SW 1271 (cell line): ENCODE measurements around the gene COMP.

Source experiments
- DNase-seq, 2 experiments: peaks; one replicate each; lab custom pipeline; 2025; lab: John Stamatoyannopoulos, UW

Gene COMP

DNA sequence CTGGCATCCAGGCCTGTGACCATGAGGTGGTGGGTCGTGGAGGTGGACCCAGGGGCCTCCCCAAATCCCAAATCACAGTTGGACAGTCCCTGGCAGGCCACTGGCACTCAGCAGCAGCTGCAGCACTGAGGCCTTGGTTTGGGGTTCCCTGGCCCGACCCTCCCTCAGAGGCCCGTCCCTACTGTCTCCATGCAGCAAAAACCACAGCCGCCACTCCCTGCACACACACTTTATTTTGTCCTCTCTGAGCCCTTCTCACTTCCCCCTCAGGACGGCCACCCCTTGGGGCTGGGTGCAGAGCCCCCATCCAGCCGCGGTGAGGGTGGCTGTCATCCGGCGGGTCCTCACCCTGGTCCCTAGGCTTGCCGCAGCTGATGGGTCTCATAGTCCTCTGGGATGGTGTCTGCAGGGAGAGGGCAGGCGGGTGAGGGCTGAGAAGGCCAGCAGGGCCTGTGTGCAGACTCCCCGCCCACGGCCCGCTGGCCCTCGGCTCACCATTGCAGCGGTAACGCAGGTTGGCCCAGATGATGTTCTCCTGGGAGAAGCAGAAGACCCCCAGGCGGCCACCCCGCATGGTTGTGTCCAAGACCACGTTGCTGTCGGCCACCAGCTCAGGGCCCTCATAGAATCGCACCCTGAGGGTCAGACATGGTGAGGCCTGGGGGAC lies 8.4 kb downstream of the COMP start:
- no peak for DNase-seq

DNA sequence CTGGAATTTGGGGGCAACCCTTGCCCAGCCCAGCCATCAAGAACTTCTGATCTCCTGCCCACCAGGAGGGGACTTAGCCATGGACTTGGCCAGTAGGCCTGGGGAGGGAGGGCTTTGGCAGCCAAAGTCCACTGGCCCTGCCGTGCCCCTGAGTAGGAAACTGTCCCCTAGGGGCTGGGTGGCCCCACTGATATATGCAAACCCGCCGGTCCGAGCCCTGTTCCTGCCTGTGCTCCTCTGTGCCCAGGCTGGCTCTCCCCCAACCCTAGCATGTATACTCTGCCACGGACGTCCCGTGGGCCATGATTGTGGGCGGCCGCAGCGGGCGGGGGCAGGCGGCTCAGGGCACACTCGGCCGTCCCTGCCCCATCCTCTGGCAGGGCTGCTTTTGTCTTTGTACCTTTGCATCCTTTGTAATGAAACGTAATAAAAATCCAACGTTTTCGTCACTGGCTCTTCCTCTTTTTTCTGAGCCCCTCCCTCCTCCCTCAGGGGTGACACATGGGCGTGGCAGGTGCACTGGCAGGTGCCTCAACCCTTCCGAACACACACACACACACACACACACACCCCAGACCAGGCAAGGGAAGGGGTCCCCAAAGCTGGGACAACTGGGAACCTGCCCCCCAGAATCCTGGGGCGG lies 9.1 kb downstream of the COMP start:
- no peak for DNase-seq

DNA sequence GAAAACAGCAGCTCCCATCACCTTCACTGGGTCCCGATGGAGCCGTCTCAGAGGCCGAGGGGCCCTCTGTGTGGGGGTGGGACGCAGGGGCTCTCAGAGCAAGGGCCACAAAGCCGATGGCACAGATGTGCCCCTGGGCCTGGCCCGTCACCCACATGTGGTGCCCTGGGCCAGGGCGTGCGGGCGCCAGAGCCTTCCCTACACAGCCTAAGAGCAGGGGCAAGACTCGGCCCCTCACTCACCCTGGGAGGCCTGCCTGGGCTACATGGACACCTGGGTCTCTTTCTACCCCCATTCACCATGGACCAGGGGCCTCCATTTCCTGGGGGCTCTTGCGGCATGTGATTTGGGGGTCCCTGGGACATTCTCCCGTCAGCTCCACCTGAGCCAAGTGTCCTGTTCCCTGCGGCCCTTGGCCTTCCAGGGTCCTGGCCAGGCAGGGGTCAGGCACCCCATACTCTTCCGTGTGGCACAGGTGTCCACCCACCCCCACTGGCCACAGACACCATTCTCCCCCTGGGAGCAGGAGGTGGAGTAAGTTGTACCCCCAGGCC lies 10.0 kb downstream of the COMP start:
- DNase-seq = no peak

DNA sequence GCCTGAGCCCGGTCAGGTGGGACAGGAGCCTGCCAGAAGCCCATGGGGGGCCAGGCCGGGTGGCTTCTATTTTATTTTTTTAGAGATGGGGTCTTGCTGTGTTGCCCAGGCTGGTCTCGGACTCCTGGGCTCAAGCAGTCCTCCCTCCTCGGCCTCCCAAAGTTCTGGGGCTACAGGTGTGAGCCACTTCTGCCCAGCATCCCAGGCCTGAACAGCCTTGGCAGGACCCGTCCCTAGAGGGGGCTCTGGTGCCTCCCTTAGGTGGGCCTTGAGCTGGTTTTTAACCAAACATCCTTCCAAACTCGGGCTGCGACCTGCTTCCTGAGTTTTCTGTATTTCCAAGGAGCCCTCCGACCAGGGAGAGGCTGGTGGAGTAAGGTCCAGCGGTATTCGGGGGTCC lies 10.5 kb downstream of the COMP start:
- DNase-seq = no peak

DNA sequence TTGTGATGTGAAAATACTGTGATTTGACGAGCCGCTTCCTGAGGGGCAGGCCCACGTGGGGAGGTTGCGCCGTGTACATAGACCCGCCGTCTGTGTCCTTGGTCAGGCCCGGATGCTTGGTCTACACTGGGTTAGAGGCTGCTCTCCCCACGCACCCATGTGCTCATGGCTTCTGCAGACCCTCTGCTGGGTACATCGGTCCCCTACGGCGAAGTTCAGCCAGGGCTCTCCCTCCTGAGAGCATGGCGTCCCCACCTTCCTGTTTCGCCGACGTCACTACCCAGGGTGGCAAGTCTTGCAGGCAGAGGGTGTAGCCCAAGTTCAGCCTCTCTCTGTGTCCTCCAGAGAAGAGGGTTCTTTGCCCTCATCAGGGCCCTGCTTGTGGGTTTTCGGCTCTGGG lies 11.0 kb downstream of the COMP start:
- no peak for DNase-seq

DNA sequence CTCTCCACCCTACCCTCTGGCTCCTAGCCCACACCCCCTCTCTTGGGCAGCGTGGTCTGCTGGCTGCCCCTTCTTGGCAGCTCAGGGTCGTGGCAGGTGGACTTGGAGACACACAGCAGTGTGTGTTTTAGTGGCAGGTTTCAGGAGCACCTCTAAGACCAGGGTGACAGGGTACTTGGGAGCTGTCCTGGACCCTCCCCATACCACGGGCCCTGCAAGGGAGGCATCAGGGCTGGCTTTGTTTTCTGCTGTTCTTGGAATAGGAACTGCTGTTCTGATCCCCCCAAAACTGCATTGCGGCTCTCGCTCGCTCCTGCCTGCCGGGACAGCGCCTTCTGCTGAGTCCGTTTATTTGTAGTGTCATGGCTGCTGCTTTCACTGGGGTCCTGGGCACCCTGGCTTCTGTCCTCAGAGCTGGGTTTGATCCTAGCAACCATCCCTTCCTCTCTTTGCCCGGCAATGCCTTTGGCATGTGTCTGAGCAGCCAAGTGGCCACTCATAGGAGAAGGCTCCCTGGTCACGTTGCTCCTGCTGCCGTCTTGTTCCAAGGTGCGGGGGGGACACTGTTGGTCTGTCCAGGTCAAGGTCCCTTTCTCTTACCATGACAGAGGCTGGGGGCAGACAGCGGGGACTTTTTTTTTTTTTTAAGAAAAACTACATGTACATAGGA lies 12.1 kb downstream of the COMP start:
- no peak for DNase-seq

DNA sequence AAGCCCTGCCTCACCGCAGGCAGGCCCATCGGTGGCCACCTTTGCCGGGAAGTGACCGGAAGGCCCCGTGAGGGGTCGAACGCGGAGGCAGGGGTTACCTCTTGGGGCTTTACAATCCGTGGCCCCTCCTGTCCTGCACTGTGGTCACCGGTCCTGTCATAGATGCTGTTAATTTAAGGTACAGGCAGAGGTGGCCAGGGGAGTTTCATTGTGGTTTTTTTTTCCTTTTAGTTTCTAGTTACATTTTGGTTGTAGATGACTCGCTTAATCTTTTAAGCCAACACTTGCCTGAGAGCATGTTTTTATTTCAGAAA lies 13.1 kb downstream of the COMP start:
- DNase-seq = no peak

DNA sequence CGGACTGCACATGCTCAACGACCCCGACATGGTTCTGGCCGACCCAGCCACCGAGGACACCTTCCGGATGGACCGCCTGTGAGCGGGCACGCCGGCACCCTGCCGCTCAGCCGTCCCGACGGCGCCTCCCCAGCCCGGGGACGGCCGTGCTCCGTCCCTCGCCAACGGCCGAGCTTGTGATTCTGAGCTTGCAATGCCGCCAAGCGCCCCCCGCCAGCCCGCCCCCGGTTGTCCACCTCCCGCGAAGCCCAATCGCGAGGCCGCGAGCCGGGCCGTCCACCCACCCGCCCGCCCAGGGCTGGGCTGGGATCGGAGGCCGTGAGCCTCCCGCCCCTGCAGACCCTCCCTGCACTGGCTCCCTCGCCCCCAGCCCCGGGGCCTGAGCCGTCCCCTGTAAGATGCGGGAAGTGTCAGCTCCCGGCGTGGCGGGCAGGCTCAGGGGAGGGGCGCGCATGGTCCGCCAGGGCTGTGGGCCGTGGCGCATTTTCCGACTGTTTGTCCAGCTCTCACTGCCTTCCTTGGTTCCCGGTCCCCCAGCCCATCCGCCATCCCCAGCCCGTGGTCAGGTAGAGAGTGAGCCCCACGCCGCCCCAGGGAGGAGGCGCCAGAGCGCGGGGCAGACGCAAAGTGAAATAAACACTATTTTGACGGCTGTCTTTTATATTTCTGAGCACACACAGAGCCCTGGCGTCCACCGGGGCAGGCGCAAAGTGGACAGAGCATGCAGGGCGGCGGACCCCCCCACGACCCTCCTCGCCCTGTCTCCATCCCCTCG lies 13.6 kb downstream of the COMP start:
- DNase-seq = no peak

DNA sequence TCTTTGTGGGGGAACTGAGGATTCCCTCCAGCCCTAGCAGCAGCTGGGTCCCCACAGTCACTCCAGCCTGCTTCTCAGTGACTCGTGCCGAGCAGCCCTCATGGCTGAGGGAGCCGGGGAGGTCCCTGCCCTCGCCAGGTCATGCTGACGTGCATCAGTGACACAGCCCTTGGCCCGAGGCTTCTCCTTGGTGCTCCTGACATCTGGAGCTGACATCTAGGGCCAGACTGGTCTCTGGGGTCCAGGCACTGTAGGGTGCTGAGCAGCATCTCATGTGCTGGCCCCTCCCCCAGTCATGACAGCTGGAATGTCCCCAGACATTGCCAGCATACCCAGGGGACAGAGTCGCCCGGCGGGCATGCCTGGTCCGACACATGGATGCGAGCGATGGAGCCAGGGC lies 14.4 kb downstream of the COMP start:
- DNase-seq = no peak

DNA sequence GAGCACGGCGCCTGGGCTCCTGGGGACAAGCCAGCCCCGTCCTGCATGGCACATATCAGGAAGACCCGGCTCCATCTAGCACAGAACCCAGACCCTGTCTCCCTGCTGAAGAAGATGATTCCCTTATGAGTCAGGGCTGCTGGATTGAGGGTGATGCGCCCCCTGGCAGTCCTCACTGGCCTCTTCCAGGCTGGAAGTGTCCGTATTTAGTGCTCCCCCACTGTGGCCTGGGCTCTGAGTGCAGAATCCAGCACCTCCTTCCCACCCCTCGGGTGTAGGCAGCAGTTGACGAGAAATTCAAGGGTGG lies 14.9 kb downstream of the COMP start:
- DNase-seq = no peak

DNA sequence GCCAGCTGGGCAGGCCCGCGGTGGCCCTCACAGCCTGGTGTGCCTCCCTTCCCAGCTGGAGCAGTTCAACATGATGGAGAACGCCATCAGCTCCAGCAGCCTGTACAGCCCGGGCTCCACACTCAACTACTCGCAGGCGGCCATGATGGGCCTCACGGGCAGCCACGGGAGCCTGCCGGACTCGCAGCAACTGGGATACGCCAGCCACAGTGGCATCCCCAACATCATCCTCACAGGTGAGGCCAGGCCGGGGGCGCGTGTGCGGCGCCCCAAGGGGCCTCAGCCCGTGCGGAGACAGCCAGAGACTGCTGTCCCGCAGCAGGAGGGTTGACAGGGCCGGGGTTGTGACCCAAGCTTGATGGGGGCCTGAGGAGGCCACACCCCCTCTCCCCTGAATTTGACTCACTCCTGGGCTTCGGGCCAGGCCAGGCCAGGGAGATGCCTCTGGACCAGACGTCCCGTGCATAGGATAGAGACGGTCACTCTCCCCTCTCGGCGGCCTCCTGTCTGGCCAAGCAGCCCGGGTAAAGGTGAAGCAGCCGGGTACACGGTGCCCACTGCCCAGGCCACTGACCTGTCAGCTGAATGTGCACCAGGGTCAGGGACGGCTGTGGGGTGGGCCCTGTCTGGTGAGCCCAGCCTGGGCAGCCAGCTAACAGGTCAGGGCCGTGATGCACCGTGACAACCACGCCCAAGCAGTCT lies 15.4 kb downstream of the COMP start:
- no peak for DNase-seq

DNA sequence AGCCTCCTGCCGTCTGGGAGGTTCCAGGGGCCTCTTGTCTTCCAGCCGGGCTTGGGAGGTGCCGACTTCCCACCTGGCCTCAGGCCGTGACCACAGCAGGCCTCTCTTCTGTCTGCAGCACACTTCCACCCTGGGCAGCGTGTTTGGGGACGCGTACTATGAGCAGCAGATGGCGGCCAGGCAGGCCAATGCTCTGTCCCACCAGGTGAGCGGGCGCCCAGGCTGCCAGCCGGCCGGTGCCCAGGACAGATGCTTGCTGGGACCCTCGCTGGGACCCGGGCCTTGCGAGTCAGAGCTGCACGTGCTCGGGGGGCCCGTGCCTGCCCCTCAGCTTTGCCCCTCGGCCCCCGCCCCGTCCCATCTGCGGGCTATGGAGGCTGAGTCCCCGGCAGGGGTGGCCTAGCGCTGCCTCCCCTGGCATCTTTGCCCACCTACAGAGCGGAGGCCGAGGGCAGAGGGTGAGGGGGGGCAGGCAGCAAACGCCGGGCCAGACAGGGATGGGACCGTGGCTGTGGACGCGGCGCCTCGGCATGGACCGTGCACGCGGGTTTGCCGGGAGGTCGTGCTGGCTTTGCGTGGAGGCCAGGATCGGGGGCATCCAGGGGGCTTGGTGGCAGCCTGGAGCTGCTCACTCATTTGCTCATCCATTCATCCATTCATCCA lies 16.2 kb downstream of the COMP start:
- DNase-seq = no peak

DNA sequence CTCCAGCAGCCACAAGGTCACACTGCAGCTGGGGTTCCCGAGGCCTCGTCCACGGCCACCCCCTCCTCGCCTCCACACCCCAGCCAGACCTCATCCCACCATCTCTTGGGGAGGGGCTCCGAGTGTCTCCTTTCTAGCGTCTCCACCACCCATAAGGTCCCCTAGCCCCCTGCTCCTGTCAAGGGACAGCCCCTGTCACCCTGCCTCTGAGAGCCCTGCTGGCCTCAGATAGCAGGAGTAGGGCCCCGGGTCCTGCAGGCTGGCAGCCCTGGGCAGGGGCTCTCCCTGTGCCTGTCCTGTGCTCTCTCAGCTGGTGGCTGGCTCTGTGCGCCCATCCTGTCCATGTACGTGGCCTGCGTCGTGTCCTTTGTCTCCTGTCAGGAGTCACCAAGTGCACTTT lies 17.0 kb downstream of the COMP start:
- no peak for DNase-seq

DNA sequence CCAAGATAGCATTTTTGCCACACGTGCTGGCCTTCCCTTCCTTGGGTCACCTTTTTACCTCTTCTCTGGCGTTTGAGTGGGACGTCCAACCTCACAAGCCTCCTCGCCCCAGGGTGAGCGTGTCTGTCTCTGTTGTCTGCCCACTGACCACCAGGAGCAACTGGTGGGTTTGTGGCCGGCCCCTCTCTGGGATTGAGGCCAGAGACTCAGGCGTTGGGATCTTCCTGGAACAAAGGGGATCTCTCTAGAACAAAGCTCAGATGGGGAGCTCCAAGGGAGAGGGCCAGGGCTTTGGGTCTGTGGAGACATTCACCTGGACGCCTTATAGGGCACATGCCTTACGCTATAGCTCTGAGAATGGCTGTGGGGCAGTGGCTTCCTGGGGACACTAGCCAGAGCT lies 17.4 kb downstream of the COMP start:
- DNase-seq = no peak

DNA sequence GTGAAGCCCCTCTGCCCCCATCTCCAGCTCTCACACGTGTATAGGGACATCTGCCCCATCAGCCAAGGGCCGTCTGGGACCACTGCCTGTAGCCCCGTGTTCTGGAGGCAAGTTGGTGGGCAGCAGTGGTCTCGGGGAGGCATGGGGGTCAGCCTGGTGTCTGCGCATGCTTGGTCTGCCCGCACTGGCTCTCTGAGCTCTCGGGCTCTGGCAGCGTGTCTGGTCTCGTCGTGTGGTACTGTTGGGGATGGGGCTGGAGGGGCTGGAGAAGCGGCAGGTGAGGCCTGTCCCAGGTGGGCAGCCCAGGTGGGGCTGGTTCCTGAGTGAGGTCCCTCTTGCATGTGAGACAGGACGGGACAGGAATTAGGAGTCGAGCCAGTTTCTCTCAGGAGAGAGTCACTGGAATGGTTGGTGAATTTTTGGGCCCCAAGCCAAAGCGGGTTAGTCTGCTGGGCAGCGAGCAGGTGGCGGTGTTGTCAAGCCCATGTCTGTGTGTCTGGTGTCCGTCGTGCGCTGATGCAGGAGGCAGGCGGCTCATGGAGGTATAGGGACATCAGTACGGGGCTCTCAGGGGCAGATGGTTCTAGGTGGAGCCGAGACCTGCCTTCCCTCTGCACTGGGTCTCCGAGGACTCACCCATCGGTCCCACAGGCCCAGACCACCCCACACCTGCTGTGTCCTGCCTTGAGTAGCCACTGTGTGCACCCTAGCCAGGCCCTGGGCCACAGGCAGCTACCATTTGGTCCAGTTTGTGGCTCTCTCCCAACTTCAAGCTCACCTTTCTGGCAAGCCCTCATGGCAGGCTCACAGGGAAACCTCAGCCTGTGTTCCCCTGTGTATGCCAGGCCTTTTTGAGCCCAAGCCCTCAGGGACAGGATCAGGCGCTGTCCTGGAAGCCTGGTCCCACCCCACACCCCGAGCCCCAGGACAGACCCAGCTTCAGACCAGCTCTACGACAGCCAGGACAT lies 18.2 kb downstream of the COMP start:
- no peak for DNase-seq

DNA sequence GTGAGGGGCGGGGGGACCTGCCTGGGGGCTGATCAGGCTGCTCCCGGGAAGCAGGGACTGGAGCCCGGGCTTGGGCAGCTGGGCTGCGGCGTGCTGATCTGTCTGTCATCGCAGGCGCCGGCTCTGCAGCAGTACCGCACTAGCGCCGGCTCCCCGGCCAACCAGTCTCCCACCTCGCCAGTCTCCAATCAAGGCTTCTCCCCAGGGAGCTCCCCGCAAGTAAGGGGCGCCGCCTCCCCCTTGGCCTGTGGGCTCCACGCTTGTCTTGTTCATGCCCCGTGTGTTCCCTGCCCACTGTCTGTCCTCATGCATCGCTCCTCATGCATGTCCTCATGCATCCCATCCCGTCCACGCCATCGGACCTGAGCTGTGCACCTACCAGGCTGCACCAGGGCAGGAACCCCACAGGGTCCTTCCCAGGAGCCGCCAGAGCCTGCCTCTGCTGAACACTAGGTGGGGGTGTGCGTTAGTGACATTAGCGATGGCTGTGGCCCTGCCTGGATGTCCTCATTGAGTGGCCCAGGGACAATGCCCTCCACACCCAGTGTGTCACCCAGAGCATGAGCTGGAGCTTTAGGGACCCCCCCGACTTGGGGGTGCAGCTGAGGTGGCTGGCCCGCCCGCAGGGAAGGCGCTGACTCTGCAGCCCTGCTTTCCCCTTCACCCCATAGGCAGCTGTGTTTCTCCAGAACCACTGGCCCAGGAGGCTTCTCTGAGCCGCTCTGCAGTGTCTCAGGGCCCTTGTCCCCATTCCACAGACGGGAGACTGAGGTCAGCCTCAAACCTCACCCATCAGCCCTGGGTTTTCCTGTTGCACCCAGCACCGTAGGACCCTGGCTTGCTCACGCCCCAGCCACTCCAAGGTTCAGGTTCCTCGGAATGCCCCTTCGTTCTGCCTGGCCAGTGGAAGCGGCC lies 19.5 kb downstream of the COMP start:
- no peak for DNase-seq

DNA sequence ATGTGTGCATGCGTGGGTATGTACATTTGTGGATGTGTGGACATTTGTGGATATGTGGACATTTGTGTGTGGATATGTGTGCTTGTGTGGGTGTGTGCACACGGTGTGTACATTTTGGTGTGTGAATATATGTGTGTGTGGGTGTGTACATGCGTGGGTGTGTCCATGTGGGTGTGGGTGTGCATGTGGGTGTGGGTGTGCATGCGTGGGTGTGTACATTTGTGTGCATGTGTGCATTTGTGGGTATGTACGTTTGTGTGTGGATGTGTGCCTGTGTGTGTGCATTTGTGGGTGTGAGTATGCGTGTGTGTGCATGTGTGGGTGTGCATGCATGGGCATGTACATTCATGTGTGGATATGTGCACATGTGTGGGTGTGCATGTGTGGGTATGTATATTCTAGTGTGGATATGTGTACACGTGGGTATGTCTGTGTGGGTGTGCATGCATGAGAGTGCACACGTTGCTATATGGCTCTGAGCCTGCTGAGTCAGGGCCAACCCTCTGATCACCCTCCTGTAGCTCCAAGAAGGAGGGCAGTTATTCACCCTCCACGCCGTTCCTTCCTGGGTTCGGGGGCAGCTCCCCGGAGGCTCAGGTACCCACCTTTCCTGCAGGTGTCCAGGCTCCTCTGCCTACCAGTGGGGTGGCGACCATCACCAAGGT lies 20.3 kb downstream of the COMP start:
- DNase-seq = no peak

DNA sequence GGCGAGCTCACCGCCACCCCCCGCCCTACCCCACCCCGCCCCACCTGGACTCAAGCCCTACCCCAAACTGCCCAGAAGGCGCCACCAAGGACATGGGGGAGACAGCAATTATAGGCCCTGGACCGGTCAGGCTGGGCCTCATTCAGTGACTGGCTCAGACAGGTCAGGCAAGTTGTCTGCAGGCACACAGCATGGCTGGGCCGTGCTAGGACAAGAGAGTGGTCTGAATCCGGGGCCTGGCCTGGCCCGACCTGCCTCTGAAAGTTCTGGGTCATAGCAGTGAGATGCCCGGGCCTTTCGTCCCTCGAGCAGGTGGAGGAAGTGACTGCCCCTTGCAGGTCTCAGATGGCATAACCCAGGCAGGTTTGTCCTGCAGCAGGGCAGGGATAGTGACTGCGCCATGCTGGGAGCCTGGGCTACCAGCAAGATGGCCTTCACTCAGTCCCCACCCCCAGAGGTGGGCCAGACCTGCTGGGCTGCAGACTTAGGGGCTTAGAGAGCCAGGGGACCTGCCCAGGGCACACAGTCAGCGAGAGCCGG lies 21.0 kb downstream of the COMP start:
- no peak for DNase-seq
